Pancreas (tissue), 10 donors: ENCODE results near the gene GRIN2D. TPM values are rescaled to one million over a fixed set of nuclear protein-coding genes. Genes with fewer than 3 reads are reported as not detected.

Experiments
- ATAC-seq, 4 donors: fragments of 200-7000 bp; cut with Tn5 transposase; one replicate each; pipeline versions ENCODE4 v1.8.0 to v1.9.1; 2020; ENCODE audit warnings: mild to moderate bottlenecking in 4 of 4, moderate library complexity in 4 of 4
- DNase-seq, 6 donors: peaks; one replicate each; pipeline ENCODE4 v3.0.0-alpha.2; 2020
- FAIRE-seq: peaks from 2 replicates; lab custom pipeline; 2012; peaks lifted over from hg19 to GRCh38; lab: Jason Lieb, UNC
- H3K27ac ChIP-seq, 4 donors: fragments of 200-600 bp; sonication (generic); 1 replicate in 3 of 4; 2 replicates in 1 of 4; pipeline versions ENCODE4 v1.5.0 to v1.8.0; 2020
- H3K27me3 ChIP-seq, 4 donors: fragments of 200-600 bp; one replicate each; pipeline ENCODE4 v1.8.0; 2021
- H3K36me3 ChIP-seq, 3 donors: fragments of 200-600 bp; sonication (generic) in 1 of 3; one replicate each; pipeline versions ENCODE4 v1.5.0 to v1.8.0; 2020 to 2021
- H3K4me1 ChIP-seq, 3 donors: fragments of 200-600 bp; one replicate each; pipeline ENCODE4 v1.8.0; 2021
- H3K4me3 ChIP-seq, 4 donors: fragments of 200-600 bp; sonication (generic) in 2 of 4; one replicate each; pipeline versions ENCODE4 v1.5.0 to v1.8.0; 2020 to 2021
- H3K9me3 ChIP-seq, 4 donors: fragments of 200-600 bp; one replicate each; pipeline ENCODE4 v1.8.0; 2021
- WGBS, 2 donors: extraction: QIAGEN DNeasy Blood & Tissue Kit; methylation state at CpG; one replicate each; pipeline ENCODE4 v1.1.7; 2013; 5-methylcytosine and 5-hydroxymethylcytosine counted together
- intact Hi-C, 3 donors: fragments of 100-400 bp; cut with DNase I; formaldehyde crosslinking; loops; one replicate each; pipeline versions ENCODE4 v1.11.1 to v1.14.2; 2022
- polyA plus RNA-seq, 2 donors: library from polyadenylated mRNA; stranded (reverse); fragments of 200-250 nt; gene quantifications; one replicate each; pipeline ENCODE4 v1.2.3, GENCODE V29; 2013
- total RNA-seq, 6 donors: library from RNA; stranded (reverse); fragmentation: NEBNext Ultra II Directional in 4 of 6; extraction: Animal tissue kit (Norgen Biotek cat#: 25700) in 4 of 6; gene quantifications; one replicate each; pipeline versions ENCODE4 v1.2.1 to v1.2.4, GENCODE V29; 2021 to 2023
- TF ChIP-seq, protein P1 (sequence below), 4 donors: fragments of 200-600 bp; sonication (generic) in 3 of 4; IDR thresholded peaks; one replicate each; pipeline versions ENCODE4 v1.5.0 to v1.8.0; 2021; ENCODE audit warnings: antibody characterized with exemption in 4 of 4
- donor health status: healthy with polysubstance abuse.
- donor health status: DM: no; HTN: no; CAD: no; lungs with moderate emphysema.
- donor health status: DM: no; HTN: no; CAD: no.
- donor health status: control.
- donor health status: control.
- donor health status: Bipolar disorder and iron deficiency.
- donor health status: DM: yes; HTN: yes; CAD: no.
- donor health status: DM: no; HTN: no; CAD: no.
- donor health status: DM: no; HTN: no; CAD: no.
- donor health status: DM: yes; HTN: yes; CAD: no.

The GRIN2D gene
- total and polyA plus RNA-seq, 8 donors: 0.04 to 0.66 (median 0.19) TPM; not detected in 1

DNA sequence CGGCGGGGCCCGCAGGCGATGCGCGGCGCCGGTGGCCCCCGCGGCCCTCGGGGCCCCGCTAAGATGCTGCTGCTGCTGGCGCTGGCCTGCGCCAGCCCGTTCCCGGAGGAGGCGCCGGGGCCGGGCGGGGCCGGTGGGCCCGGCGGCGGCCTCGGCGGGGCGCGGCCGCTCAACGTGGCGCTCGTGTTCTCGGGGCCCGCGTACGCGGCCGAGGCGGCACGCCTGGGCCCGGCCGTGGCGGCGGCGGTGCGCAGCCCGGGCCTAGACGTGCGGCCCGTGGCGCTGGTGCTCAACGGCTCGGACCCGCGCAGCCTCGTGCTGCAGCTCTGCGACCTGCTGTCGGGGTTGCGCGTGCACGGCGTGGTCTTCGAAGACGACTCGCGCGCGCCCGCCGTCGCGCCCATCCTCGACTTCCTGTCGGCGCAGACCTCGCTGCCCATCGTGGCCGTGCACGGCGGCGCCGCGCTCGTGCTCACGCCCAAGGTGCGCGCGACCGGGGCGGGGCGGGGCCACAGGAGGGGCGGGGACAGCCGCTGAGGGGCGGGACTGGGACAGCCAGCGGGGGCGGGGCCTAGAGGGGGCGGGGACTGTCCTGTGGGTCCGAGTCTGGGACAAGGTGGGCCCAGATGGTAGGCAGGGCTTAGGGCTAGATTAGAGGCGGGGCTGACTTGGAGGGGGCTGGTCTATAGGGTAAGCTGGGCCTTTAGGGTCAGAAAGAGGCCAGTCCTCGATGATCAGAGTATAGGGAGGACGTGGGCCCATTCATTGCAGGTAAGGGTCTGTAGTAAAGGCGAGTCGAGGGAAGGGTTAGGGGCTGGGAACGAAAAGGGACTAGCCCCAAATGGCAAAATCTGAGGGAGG, 5.1 kb downstream of the GRIN2D start:
- H3K27ac ChIP-seq: no peak overlapping the region
- ATAC-seq (peak; percentile 58 to 79 (median 74)), DNase-seq (peak; percentile 42 to 86 (median 70)), FAIRE-seq (no peak)
- peak overlapping the region in 2 of 4 donors; percentile 24 to 35 for H3K4me3 ChIP-seq
- intact Hi-C loops: no loop called here
- TF ChIP-seq, protein P1, sequence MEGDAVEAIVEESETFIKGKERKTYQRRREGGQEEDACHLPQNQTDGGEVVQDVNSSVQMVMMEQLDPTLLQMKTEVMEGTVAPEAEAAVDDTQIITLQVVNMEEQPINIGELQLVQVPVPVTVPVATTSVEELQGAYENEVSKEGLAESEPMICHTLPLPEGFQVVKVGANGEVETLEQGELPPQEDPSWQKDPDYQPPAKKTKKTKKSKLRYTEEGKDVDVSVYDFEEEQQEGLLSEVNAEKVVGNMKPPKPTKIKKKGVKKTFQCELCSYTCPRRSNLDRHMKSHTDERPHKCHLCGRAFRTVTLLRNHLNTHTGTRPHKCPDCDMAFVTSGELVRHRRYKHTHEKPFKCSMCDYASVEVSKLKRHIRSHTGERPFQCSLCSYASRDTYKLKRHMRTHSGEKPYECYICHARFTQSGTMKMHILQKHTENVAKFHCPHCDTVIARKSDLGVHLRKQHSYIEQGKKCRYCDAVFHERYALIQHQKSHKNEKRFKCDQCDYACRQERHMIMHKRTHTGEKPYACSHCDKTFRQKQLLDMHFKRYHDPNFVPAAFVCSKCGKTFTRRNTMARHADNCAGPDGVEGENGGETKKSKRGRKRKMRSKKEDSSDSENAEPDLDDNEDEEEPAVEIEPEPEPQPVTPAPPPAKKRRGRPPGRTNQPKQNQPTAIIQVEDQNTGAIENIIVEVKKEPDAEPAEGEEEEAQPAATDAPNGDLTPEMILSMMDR (IDR thresholded peaks at IDR 0.05): no peak
- 8 to 9% methylated on average over 87 to 104 of the region's 104 CpGs for WGBS, 2 donors
- H3K4me1 ChIP-seq: no peaks in the 10 kb centered on the region
- H3K27me3 ChIP-seq: peaks cover 0 to 8% (median 2%) of the 10 kb centered on the region in 4 donors
- H3K9me3 ChIP-seq: no peaks in the 10 kb centered on the region
- H3K36me3 ChIP-seq: no peaks in the 10 kb centered on the region

GRCh38 chr19:48400018-48400742, 6.7 kb downstream of the GRIN2D start:
- Histone ChIP-seq H3K9me3 (no peaks in the 10 kb centered on the region), H3K4me3 (no peak overlapping the region), H3K27ac (no peak overlapping the region), H3K27me3 (peaks cover 0 to 8% (median 2%) of the 10 kb centered on the region in 4 donors), H3K4me1 (no peaks in the 10 kb centered on the region), H3K36me3 (no peaks in the 10 kb centered on the region)
- TF ChIP-seq, protein P1 (IDR thresholded peaks at IDR 0.05): no peak
- intact Hi-C loops: no loop called here
- ATAC-seq: peak; percentile 27 to 67 (median 56)
- no peak for FAIRE-seq
- peak in 2 of 6 donors; percentile 46 to 49 for DNase-seq
- WGBS, 2 donors: 42 to 54% methylated on average over 14 of the region's 14 CpGs

GRCh38 chr19:48401287-48401686, 7.8 kb downstream of the GRIN2D start:
- TF ChIP-seq, protein P1 (IDR thresholded peaks at IDR 0.05): no peak
- FAIRE-seq: no peak
- H3K9me3 ChIP-seq: no peaks in the 10 kb centered on the region
- H3K4me3 ChIP-seq: no peak overlapping the region
- no peak for ATAC-seq
- WGBS, 2 donors: 81 to 83% methylated on average over 5 of the region's 5 CpGs
- peaks cover 0 to 10% (median under 1%) of the 10 kb centered on the region in 4 donors for H3K27me3 ChIP-seq
- no peak overlapping the region for H3K27ac ChIP-seq
- intact Hi-C loops: no loop called here
- no peaks in the 10 kb centered on the region for H3K36me3 ChIP-seq
- DNase-seq: no peak
- H3K4me1 ChIP-seq: no peaks in the 10 kb centered on the region

DNA sequence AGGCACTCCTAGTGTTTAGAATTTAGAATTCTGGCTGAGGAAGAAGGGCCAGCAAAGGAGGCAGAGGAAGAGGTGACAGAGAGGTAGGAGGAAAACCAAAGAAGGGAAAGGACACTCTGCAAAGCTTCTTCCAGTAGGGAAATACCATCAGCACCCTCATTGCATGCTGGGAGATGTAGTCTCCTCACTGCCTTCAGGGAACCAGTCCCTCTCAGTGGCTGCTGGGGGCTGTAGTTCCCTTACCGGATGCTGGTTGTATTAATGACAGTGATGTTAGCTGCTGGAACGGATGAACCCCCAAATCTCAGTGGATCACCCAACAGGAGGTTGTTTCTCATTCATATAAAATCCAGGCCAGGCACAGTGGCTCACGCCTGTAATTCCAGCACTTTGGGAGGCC, 10.1 kb downstream of the GRIN2D start:
- H3K27me3 ChIP-seq: peaks cover 0 to 5% (median 0%) of the 10 kb centered on the region in 4 donors
- intact Hi-C loops: no loop called here
- ATAC-seq (peak in 3 of 4 donors; percentile 45 to 57 (median 57)), DNase-seq (no peak), FAIRE-seq (no peak)
- H3K4me1 ChIP-seq: no peaks in the 10 kb centered on the region
- no peak overlapping the region for H3K27ac ChIP-seq
- H3K9me3 ChIP-seq: no peaks in the 10 kb centered on the region
- no peak overlapping the region for H3K4me3 ChIP-seq
- TF ChIP-seq, protein P1 (IDR thresholded peaks at IDR 0.05): no peak
- 54 to 71% methylated on average over 3 of the region's 3 CpGs for WGBS, 2 donors
- H3K36me3 ChIP-seq: no peaks in the 10 kb centered on the region
